Measurements from ENCODE around the gene PLA2G7.

DNA sequence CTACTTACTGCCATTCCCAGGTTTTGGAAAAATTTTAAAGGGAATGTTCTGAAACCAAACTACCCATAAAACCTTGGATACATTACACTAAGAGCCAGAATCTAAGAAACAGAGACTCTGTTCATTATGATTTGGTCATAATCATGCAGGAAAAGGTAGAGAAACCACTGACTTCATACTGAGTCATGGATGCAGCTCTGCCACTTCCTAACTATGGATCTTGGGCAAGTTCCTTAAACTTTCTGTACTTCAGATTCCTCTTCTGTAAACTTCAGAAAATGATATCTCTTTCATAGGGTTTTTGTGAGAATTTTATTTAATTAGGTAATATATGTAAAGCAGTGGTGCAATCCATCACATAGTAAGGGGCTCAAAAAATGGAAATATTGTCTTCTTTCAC is 20.0 kb downstream of the PLA2G7 start:
- TF ChIP-seq, protein P1, sequence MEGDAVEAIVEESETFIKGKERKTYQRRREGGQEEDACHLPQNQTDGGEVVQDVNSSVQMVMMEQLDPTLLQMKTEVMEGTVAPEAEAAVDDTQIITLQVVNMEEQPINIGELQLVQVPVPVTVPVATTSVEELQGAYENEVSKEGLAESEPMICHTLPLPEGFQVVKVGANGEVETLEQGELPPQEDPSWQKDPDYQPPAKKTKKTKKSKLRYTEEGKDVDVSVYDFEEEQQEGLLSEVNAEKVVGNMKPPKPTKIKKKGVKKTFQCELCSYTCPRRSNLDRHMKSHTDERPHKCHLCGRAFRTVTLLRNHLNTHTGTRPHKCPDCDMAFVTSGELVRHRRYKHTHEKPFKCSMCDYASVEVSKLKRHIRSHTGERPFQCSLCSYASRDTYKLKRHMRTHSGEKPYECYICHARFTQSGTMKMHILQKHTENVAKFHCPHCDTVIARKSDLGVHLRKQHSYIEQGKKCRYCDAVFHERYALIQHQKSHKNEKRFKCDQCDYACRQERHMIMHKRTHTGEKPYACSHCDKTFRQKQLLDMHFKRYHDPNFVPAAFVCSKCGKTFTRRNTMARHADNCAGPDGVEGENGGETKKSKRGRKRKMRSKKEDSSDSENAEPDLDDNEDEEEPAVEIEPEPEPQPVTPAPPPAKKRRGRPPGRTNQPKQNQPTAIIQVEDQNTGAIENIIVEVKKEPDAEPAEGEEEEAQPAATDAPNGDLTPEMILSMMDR (tag by site-specific recombination; IDR thresholded peaks at IDR 0.05) = no peak
- TF ChIP-seq, protein P2, sequence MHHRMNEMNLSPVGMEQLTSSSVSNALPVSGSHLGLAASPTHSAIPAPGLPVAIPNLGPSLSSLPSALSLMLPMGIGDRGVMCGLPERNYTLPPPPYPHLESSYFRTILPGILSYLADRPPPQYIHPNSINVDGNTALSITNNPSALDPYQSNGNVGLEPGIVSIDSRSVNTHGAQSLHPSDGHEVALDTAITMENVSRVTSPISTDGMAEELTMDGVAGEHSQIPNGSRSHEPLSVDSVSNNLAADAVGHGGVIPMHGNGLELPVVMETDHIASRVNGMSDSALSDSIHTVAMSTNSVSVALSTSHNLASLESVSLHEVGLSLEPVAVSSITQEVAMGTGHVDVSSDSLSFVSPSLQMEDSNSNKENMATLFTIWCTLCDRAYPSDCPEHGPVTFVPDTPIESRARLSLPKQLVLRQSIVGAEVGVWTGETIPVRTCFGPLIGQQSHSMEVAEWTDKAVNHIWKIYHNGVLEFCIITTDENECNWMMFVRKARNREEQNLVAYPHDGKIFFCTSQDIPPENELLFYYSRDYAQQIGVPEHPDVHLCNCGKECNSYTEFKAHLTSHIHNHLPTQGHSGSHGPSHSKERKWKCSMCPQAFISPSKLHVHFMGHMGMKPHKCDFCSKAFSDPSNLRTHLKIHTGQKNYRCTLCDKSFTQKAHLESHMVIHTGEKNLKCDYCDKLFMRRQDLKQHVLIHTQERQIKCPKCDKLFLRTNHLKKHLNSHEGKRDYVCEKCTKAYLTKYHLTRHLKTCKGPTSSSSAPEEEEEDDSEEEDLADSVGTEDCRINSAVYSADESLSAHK (tag by site-specific recombination; IDR thresholded peaks at IDR 0.05) = no peak
- TF ChIP-seq SETDB1 (IDR thresholded peaks at IDR 0.05; ENCODE audit: insufficient read length, low read length) (no peak), ZNF48 (tag by site-specific recombination; IDR thresholded peaks at IDR 0.05) (no peak), ZNF776 (tag by site-specific recombination; IDR thresholded peaks at IDR 0.05; ENCODE audit: borderline replicate concordance) (no peak), TCF7L2 (IDR thresholded peaks at IDR 0.05; ENCODE audit: borderline replicate concordance, low read depth, low read length) (no peak), ZNF121 (tag by site-specific recombination; IDR thresholded peaks at IDR 0.05) (no peak), ZNF837 (tag by site-specific recombination; IDR thresholded peaks at IDR 0.05) (no peak)
- TF ChIP-seq, protein P3, sequence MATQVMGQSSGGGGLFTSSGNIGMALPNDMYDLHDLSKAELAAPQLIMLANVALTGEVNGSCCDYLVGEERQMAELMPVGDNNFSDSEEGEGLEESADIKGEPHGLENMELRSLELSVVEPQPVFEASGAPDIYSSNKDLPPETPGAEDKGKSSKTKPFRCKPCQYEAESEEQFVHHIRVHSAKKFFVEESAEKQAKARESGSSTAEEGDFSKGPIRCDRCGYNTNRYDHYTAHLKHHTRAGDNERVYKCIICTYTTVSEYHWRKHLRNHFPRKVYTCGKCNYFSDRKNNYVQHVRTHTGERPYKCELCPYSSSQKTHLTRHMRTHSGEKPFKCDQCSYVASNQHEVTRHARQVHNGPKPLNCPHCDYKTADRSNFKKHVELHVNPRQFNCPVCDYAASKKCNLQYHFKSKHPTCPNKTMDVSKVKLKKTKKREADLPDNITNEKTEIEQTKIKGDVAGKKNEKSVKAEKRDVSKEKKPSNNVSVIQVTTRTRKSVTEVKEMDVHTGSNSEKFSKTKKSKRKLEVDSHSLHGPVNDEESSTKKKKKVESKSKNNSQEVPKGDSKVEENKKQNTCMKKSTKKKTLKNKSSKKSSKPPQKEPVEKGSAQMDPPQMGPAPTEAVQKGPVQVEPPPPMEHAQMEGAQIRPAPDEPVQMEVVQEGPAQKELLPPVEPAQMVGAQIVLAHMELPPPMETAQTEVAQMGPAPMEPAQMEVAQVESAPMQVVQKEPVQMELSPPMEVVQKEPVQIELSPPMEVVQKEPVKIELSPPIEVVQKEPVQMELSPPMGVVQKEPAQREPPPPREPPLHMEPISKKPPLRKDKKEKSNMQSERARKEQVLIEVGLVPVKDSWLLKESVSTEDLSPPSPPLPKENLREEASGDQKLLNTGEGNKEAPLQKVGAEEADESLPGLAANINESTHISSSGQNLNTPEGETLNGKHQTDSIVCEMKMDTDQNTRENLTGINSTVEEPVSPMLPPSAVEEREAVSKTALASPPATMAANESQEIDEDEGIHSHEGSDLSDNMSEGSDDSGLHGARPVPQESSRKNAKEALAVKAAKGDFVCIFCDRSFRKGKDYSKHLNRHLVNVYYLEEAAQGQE (tag by site-specific recombination; IDR thresholded peaks at IDR 0.05) = no peak
- TF ChIP-seq, protein P4, sequence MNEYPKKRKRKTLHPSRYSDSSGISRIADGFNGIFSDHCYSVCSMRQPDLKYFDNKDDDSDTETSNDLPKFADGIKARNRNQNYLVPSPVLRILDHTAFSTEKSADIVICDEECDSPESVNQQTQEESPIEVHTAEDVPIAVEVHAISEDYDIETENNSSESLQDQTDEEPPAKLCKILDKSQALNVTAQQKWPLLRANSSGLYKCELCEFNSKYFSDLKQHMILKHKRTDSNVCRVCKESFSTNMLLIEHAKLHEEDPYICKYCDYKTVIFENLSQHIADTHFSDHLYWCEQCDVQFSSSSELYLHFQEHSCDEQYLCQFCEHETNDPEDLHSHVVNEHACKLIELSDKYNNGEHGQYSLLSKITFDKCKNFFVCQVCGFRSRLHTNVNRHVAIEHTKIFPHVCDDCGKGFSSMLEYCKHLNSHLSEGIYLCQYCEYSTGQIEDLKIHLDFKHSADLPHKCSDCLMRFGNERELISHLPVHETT (tag by site-specific recombination; IDR thresholded peaks at IDR 0.05) = no peak
- TF ChIP-seq, protein P5, sequence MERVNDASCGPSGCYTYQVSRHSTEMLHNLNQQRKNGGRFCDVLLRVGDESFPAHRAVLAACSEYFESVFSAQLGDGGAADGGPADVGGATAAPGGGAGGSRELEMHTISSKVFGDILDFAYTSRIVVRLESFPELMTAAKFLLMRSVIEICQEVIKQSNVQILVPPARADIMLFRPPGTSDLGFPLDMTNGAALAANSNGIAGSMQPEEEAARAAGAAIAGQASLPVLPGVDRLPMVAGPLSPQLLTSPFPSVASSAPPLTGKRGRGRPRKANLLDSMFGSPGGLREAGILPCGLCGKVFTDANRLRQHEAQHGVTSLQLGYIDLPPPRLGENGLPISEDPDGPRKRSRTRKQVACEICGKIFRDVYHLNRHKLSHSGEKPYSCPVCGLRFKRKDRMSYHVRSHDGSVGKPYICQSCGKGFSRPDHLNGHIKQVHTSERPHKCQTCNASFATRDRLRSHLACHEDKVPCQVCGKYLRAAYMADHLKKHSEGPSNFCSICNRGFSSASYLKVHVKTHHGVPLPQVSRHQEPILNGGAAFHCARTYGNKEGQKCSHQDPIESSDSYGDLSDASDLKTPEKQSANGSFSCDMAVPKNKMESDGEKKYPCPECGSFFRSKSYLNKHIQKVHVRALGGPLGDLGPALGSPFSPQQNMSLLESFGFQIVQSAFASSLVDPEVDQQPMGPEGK (tag by site-specific recombination; IDR thresholded peaks at IDR 0.05) = no peak
